Amygdala (tissue), 56 donors: ENCODE results near the gene CTNND2.
A peak's percentile ranks its signal among the peaks of the same experiment; 100 is the strongest.

Experiments
- DNase-seq, 56 donors: peaks; one replicate each; lab custom pipeline; 2025; lab: John Stamatoyannopoulos, UW

The CTNND2 gene

GRCh38 chr5:11239261-11240015 is 664.8 kb downstream of the CTNND2 start:
- no peak for DNase-seq

- DNase-seq: no peak
Observed at GRCh38 chr5:11234501-11234911, 669.7 kb downstream of the CTNND2 start.

- DNase-seq: no peak
Observed at GRCh38 chr5:11230890-11231289, 673.4 kb downstream of the CTNND2 start.

GRCh38 chr5:11227064-11227463 is 677.2 kb downstream of the CTNND2 start:
- no peak for DNase-seq

- DNase-seq: no peak
Observed at GRCh38 chr5:11224436-11225187, 679.6 kb downstream of the CTNND2 start.

GRCh38 chr5:11222169-11222568 is 682.1 kb downstream of the CTNND2 start:
- no peak for DNase-seq

- DNase-seq: no peak
Observed at GRCh38 chr5:11214864-11215644, 689.2 kb downstream of the CTNND2 start.

GRCh38 chr5:11212706-11213105 is 691.5 kb downstream of the CTNND2 start:
- DNase-seq: no peak

GRCh38 chr5:11197726-11198125 is 706.5 kb downstream of the CTNND2 start:
- no peak for DNase-seq

GRCh38 chr5:11191673-11192072 is 712.6 kb downstream of the CTNND2 start:
- DNase-seq: peak in 6 of 56 donors; percentile 10 to 47 (median 25)

- peak in 2 of 56 donors; percentile 12 to 28 for DNase-seq
Observed at GRCh38 chr5:11182441-11183080, 721.7 kb downstream of the CTNND2 start.

GRCh38 chr5:11181940-11182339 is 722.3 kb downstream of the CTNND2 start:
- DNase-seq: no peak

- no peak for DNase-seq
Observed at GRCh38 chr5:11180890-11181289, 723.4 kb downstream of the CTNND2 start.

- DNase-seq: no peak
Observed at GRCh38 chr5:11177999-11178711, 726.1 kb downstream of the CTNND2 start.

GRCh38 chr5:11174591-11174990 is 729.7 kb downstream of the CTNND2 start:
- DNase-seq: no peak

GRCh38 chr5:11172484-11172883 is 731.8 kb downstream of the CTNND2 start:
- DNase-seq: no peak

GRCh38 chr5:11171236-11171635 is 733.0 kb downstream of the CTNND2 start:
- no peak for DNase-seq

- DNase-seq: peak in 17 of 56 donors; percentile 11 to 65 (median 25)
Observed at GRCh38 chr5:11166923-11167322, 737.3 kb downstream of the CTNND2 start.

GRCh38 chr5:11164531-11165294 is 739.5 kb downstream of the CTNND2 start:
- peak in 23 of 56 donors; percentile 9 to 62 (median 31) for DNase-seq
